Cardiac muscle cell (in vitro differentiated cells and primary cell): ENCODE data around the gene TNFRSF25. TPM values are rescaled to one million over a fixed set of nuclear protein-coding genes. Genes with fewer than 3 reads are reported as not detected.

Source experiments
- DNase-seq, 2 donors: peaks; one replicate each; pipeline versions ENCODE4 v3.0.0 to v3.0.0-alpha.2; 2010 to 2017; ENCODE audit warnings: low read depth in 1 of 2, low spot score in 1 of 2
- H3K27ac ChIP-seq: fragments of 200-600 bp; sonication (generic); 2 replicates; pipeline ENCODE4 v1.5.1; 2016
- H3K27me3 ChIP-seq: fragments of 200-600 bp; sonication (generic); 2 replicates; pipeline ENCODE4 v1.6.0; 2016; ENCODE audit warnings: control low read depth
- H3K36me3 ChIP-seq: fragments of 200-600 bp; sonication (generic); 2 replicates; pipeline ENCODE4 v1.5.1; 2016; ENCODE audit warnings: control low read depth
- H3K4me1 ChIP-seq: fragments of 200-600 bp; sonication (generic); 2 replicates; pipeline ENCODE4 v1.8.1; 2017; ENCODE audit warnings: low read depth, mild to moderate bottlenecking, mixed run types
- H3K4me3 ChIP-seq: fragments of 200-600 bp; sonication (generic); 2 replicates; pipeline ENCODE4 v1.5.1; 2016; ENCODE audit warnings: mild to moderate bottlenecking
- H3K9me3 ChIP-seq: fragments of 200-600 bp; sonication (generic); 2 replicates; pipeline ENCODE4 v1.5.1; 2017; ENCODE audit warnings: low read depth, mild to moderate bottlenecking, control low read depth
- polyA plus RNA-seq: library from polyadenylated mRNA; unstranded; fragments of >200 nt; fragmentation: Nextera tagmentation; extraction: Ambion mirVana; gene quantifications from 2 replicates; pipeline ENCODE4 v1.2.1, GENCODE V29; 2016
- total RNA-seq: library from RNA; depleted of rRNA; stranded (reverse); fragments of >200 nt; gene quantifications from 2 replicates; pipeline ENCODE4 v1.2.3, GENCODE V29; 2016
- TF ChIP-seq, protein P1 (sequence below): IDR thresholded peaks from 2 replicates; pipeline ENCODE4 v1.5.1; 2012; ENCODE audit warnings: low read depth, mild to moderate bottlenecking, low read length

TNFRSF25 gene
- total and polyA plus RNA-seq, 2 experiments from 2014 or later: 11.8 to 31.4 TPM

DNA sequence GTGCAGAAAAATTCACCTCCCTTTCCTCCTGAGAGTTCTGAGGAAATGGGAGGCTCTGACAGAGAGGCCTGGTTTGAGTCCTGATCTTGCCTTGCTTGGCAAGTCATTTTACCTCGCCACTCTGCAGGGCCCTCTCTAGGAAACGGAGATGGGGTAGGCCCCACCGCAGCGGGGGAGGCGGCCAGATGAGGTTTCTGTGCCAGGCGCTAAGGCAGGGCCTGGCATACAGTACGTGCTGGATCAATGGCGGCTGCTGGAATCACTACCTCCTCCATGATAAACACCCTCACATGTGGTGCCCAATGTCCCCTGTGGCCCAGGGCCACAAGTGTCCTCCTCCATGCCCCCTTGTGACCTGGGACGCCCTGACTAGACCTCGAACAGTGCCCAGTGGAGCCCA, 26.0 kb upstream of the TNFRSF25 start:
- H3K4me3 ChIP-seq: no peak overlapping the region

GRCh38 chr1:6491480-6491962, 25.5 kb upstream of the TNFRSF25 start, which contains the start of gene PLEKHG5:
Gene PLEKHG5, minus strand, starts transcription at chr1:6491667. Its CDS starts 14,096 bp downstream, at chr1:6477571.
- H3K27ac ChIP-seq: no peak within 1 kb of the TSS
- peaks cover 4% of the 10 kb centered on the region for H3K4me1 ChIP-seq
- H3K9me3 ChIP-seq: no peaks in the 10 kb centered on the region
- TF ChIP-seq, protein P1, sequence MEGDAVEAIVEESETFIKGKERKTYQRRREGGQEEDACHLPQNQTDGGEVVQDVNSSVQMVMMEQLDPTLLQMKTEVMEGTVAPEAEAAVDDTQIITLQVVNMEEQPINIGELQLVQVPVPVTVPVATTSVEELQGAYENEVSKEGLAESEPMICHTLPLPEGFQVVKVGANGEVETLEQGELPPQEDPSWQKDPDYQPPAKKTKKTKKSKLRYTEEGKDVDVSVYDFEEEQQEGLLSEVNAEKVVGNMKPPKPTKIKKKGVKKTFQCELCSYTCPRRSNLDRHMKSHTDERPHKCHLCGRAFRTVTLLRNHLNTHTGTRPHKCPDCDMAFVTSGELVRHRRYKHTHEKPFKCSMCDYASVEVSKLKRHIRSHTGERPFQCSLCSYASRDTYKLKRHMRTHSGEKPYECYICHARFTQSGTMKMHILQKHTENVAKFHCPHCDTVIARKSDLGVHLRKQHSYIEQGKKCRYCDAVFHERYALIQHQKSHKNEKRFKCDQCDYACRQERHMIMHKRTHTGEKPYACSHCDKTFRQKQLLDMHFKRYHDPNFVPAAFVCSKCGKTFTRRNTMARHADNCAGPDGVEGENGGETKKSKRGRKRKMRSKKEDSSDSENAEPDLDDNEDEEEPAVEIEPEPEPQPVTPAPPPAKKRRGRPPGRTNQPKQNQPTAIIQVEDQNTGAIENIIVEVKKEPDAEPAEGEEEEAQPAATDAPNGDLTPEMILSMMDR: no peak
- H3K27me3 ChIP-seq: no peaks in the 10 kb centered on the region
- no peaks in the 10 kb centered on the region for H3K36me3 ChIP-seq
- H3K4me3 ChIP-seq: peak within 1 kb of the TSS; percentile 56
- peak in 1 of 2 donors; percentile 41 for DNase-seq

More for the DNA sequence above, 26.0 kb upstream of the TNFRSF25 start:
- Histone ChIP-seq H3K9me3 (no peaks in the 10 kb centered on the region), H3K4me1 (peaks cover 5% of the 10 kb centered on the region), H3K36me3 (no peaks in the 10 kb centered on the region), H3K27me3 (no peaks in the 10 kb centered on the region), H3K27ac (no peak overlapping the region)
- no peak for DNase-seq
- TF ChIP-seq, protein P1: no peak

DNA sequence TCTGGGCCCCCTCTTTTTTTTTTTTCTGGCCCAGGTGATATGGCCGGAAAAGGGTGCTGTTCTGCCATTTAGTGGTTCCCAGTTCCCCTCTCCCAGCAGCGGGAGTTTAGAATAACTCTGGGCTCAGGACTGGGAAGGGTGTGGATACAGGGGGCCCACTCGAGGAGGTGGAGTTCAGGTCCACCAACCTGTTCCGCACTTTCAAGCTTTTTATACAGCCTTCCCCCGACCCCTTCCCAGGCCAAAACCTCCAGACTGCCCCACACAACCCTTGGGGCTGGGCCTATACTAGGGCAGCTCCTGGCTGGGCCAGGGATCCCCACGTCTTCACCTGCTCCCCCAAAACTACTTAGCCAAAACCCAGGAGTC, 25.1 kb upstream of the TNFRSF25 start:
- Histone ChIP-seq H3K27ac (no peak overlapping the region), H3K4me3 (peak overlapping the region; percentile 56)

GRCh38 chr1:6490181-6491080, 24.5 kb upstream of the TNFRSF25 start:
- TF ChIP-seq, protein P1: no peak
- H3K9me3 ChIP-seq: no peaks in the 10 kb centered on the region
- H3K36me3 ChIP-seq: no peaks in the 10 kb centered on the region
- no peaks in the 10 kb centered on the region for H3K4me1 ChIP-seq
- DNase-seq: peak; percentile 84 to 86
- no peak overlapping the region for H3K27ac ChIP-seq
- peak overlapping the region; percentile 56 for H3K4me3 ChIP-seq
- peaks cover 10% of the 10 kb centered on the region for H3K27me3 ChIP-seq

More for the DNA sequence above, 25.1 kb upstream of the TNFRSF25 start:
- TF ChIP-seq, protein P1: no peak
- Histone ChIP-seq H3K36me3 (no peaks in the 10 kb centered on the region), H3K27me3 (peaks cover 3% of the 10 kb centered on the region), H3K4me1 (no peaks in the 10 kb centered on the region), H3K9me3 (no peaks in the 10 kb centered on the region)
- no peak for DNase-seq

DNA sequence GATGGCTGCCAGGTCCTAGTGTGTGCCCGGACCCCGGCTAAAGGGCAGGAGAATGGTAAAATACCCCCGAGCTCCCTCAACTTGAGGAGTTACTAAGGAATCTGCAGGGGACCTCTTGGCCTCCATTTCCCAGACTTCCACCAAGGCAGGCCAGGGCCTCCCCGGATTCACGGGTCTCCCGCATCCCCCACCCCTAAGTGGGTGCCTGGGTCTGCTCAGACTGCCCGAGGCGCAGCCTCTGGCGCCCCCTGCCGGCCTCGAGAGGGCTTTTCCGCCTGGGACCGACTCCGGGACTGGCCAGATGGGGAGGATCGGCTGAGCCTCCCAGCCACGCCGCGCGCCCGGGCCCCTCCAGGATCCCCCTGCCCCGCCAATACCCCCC, 23.8 kb upstream of the TNFRSF25 start:
- TF ChIP-seq, protein P1: peak; percentile 90
- no peak overlapping the region for H3K27ac ChIP-seq

More for the DNA sequence above, 23.8 kb upstream of the TNFRSF25 start:
- Histone ChIP-seq H3K27me3 (peaks cover 16% of the 10 kb centered on the region), H3K9me3 (no peaks in the 10 kb centered on the region), H3K4me3 (peak overlapping the region; percentile 56), H3K36me3 (no peaks in the 10 kb centered on the region), H3K4me1 (no peaks in the 10 kb centered on the region)
- DNase-seq: peak; percentile 78 to 80
